ENCODE data around the gene PDZD2. TPM values are rescaled to one million over a fixed set of nuclear protein-coding genes. Genes with fewer than 3 reads are reported as not detected.
"Not testable (repeated sequence)": the region's sequence is repeated elsewhere in the genome, so short reads cannot be mapped to it uniquely, and the experiment has no call there.

PDZD2 gene
- total RNA-seq, 8 experiments from 2014 or later, result 1.6 to 6.9 (median 3.2) TPM

- in situ Hi-C loops (cut with MboI; ENCODE audit: low pct_unique_long_range_greater_than_20kb in 2 of 9, low sequenced_read_pairs in 9 of 9, unreplicated experiment in 9 of 9), result no loop called here
- H3K27ac ChIP-seq, result no peak overlapping the region
- no peak for ATAC-seq (replicated peaks in 6 of 8)
- no peaks in the 10 kb centered on the region for H3K4me1 ChIP-seq (replicated peaks in 1 of 2)
- H3K4me3 ChIP-seq, result no peak overlapping the region
- 90 to 100% (median 100%) methylated on average over 1 to 5 of the region's 11 CpGs; no CpG with 5 or more reads in 5 of the 10 experiments for WGBS, 10 experiments
Measured at GRCh38 chr5:32000731-32001130, 361.8 kb downstream of the PDZD2 start.

DNA sequence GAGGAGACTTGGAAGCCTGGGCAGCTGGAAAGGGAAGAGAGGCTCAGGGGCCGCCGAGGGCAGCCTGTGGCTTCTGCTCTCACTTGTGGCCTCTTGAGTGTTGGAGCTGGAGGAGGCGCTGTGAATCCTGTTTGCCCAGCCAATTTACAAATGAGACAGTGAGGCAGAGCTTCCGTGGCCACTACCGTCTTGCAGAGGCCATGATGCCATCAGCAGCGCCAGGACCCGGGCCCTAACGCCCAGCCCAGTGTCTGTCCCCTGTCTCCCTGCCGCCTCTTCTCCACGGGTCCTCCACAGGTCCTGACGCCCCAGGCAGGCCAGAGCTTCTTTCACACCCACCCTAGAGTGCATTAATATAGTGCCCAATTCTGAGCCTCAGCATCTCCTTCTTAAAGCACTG lies 362.4 kb downstream of the PDZD2 start:
- WGBS, 10 experiments, result 40 to 92% (median 80%) methylated on average over 1 to 6 of the region's 11 CpGs; no CpG with 5 or more reads in 6 of the 10 experiments
- Histone ChIP-seq H3K4me1 (replicated peaks in 1 of 2) (no peaks in the 10 kb centered on the region), H3K27ac (no peak overlapping the region), H3K4me3 (no peak overlapping the region)
- in situ Hi-C loops (cut with MboI; ENCODE audit: low pct_unique_long_range_greater_than_20kb in 2 of 9, low sequenced_read_pairs in 9 of 9, unreplicated experiment in 9 of 9), result no loop called here
- ATAC-seq (replicated peaks in 6 of 8), result no peak

- Histone ChIP-seq H3K4me1 (replicated peaks in 1 of 2) (no peaks in the 10 kb centered on the region), H3K4me3 (no peak overlapping the region), H3K27ac (no peak overlapping the region)
- in situ Hi-C loops (cut with MboI; ENCODE audit: low pct_unique_long_range_greater_than_20kb in 2 of 9, low sequenced_read_pairs in 9 of 9, unreplicated experiment in 9 of 9), result no loop called here
- 70 to 94% (median 82%) methylated on average over 1 to 8 of the region's 11 CpGs; no CpG with 5 or more reads in 4 of the 10 experiments for WGBS, 10 experiments
- no peak for ATAC-seq (replicated peaks in 6 of 8)
Measured at GRCh38 chr5:32001707-32002106, 362.8 kb downstream of the PDZD2 start.

DNA sequence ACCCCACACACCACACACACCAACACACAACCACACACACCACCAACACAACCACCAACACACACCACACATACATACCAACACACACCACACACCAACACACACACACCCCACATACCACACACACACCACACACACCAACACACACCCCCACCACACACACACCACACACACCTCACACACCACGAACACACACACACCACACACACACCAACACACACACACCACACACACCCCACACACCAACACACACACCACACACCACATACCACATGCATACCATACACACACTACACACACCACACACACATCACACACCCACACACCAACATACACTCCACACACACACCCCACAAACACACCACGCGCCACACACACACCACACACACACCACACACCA lies 363.8 kb downstream of the PDZD2 start:
- in situ Hi-C loops (cut with MboI; ENCODE audit: low pct_unique_long_range_greater_than_20kb in 2 of 9, low sequenced_read_pairs in 9 of 9, unreplicated experiment in 9 of 9), result no loop called here
- H3K27ac ChIP-seq, result no peak overlapping the region
- 25 to 40% (median 40%) methylated on average over 1 to 2 of the region's 3 CpGs; no CpG with 5 or more reads in 7 of the 10 experiments for WGBS, 10 experiments
- H3K4me3 ChIP-seq, result no peak overlapping the region
- H3K4me1 ChIP-seq (replicated peaks in 1 of 2), result no peaks in the 10 kb centered on the region
- ATAC-seq (replicated peaks in 6 of 8), result no peak

DNA sequence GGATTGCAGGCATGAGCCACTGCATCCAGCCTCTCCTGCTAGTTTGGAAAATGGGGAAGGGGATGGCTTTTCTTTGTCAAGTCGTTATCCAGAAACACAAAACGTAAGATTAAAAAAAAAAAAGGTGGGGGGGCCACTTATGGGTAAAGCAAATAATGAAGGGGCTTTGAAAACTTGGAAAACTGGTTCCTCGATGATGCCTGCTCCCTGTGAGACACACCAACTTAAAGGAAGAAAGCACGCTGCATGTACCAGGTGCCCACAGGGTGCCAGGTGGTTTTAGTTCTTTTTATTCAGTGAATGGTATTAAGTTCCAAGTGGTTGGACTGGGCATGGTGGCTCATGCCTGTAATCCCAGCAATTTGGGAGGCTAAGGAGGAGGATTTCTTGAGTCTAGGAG lies 365.1 kb downstream of the PDZD2 start:
- Histone ChIP-seq H3K27ac (no peak overlapping the region), H3K4me3 (no peak overlapping the region), H3K4me1 (replicated peaks in 1 of 2) (no peaks in the 10 kb centered on the region)
- in situ Hi-C loops (cut with MboI; ENCODE audit: low pct_unique_long_range_greater_than_20kb in 2 of 9, low sequenced_read_pairs in 9 of 9, unreplicated experiment in 9 of 9), result no loop called here
- 77 to 100% (median 97%) methylated on average over 1 to 3 of the region's 4 CpGs; no CpG with 5 or more reads in 2 of the 10 experiments for WGBS, 10 experiments
- no peak for ATAC-seq (replicated peaks in 6 of 8)

DNA sequence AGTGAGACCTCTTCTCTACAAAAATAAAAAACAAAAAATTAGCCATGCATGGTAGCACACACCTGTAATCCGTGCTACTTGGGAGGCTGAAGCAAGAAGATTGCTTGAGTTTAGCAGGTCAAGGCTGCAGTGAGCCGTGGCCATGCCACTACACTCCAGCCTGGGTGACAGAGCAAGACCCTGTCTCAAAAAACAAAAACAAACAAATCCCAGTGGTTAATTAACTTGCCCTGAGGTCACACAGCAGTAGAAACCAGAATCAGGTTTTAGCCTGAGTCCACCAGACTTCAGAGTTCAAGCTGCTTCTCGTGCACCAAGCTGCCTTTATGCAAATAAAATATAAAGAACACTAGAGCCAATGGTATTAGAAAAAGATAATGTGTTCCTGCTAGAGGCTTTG lies 365.5 kb downstream of the PDZD2 start:
- Histone ChIP-seq H3K27ac (no peak overlapping the region), H3K4me1 (replicated peaks in 1 of 2) (no peaks in the 10 kb centered on the region), H3K4me3 (no peak overlapping the region)
- WGBS, 10 experiments, result 30 to 80% (median 57%) methylated on average over 1 to 3 of the region's 3 CpGs; no CpG with 5 or more reads in 3 of the 10 experiments
- in situ Hi-C loops (cut with MboI; ENCODE audit: low pct_unique_long_range_greater_than_20kb in 2 of 9, low sequenced_read_pairs in 9 of 9, unreplicated experiment in 9 of 9), result no loop called here
- ATAC-seq (replicated peaks in 6 of 8), result no peak

GRCh38 chr5:32008746-32009145 lies 369.8 kb downstream of the PDZD2 start:
- no peak overlapping the region for H3K4me3 ChIP-seq
- no peak overlapping the region for H3K27ac ChIP-seq
- peaks cover 0 to under 1% of the 10 kb centered on the region in 2 donors for H3K4me1 ChIP-seq (replicated peaks in 1 of 2)
- no peak for ATAC-seq (replicated peaks in 6 of 8)
- in situ Hi-C loops (cut with MboI; ENCODE audit: low pct_unique_long_range_greater_than_20kb in 2 of 9, low sequenced_read_pairs in 9 of 9, unreplicated experiment in 9 of 9), result no loop called here
- 20 to 90% (median 71%) methylated on average over 2 to 7 of the region's 9 CpGs; no CpG with 5 or more reads in 4 of the 10 experiments for WGBS, 10 experiments

DNA sequence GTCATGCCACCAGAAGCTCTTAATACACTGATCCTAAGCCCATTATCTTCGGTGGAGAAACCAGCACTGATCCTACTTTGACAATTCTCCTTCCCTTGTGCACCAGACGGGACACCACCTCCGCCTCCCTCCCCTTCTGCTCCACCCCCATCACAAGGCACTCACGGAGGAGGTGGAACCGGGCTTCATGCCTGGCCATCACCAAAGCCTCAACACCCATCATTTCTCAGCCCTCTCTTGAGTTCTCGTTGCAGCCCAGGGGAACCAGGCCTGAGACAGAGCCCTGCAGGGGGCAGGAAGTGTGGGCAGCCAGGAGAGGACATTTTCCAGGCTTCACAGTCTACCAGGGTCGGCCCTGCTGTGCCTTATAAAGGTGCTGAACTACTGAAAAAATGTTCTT lies 374.7 kb downstream of the PDZD2 start:
- no peak for ATAC-seq (replicated peaks in 6 of 8)
- Histone ChIP-seq H3K4me1 (replicated peaks in 1 of 2) (peaks cover 11 to 15% of the 10 kb centered on the region in 2 donors), H3K4me3 (no peak overlapping the region), H3K27ac (no peak overlapping the region)
- in situ Hi-C loops (cut with MboI; ENCODE audit: low pct_unique_long_range_greater_than_20kb in 2 of 9, low sequenced_read_pairs in 9 of 9, unreplicated experiment in 9 of 9), result no loop called here
- WGBS, 10 experiments, result 23 to 87% (median 36%) methylated on average over 1 to 4 of the region's 7 CpGs; no CpG with 5 or more reads in 4 of the 10 experiments

DNA sequence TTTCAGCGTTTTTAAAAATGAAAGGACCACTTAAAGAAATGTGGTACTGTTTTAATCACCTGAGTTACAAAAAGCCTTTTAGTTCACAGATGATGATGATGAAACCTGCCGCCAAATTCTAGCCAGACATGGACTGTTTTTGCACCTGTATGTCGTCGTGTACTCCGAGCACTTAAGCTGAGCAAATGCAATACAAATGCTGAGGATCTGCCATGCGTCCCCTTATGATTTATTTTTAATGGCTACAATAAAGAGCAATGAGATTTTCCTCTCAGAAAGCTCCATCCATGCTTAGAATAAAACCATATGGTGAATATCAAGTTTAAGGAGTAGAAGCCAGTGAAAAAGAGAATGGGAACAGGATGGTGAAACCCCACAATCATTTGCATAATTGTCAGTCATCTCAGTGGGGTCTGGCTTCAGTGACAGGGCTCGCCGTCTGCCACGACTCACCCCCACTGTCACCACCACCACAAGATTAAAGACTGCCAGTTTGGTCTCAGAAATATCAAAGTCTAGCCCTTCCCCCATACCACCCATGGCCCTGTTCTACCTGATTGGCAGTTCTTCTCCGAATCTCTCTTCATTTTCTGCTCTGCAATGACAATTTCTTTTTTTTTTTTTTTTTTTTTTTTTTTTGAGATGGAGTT lies 375.3 kb downstream of the PDZD2 start:
- in situ Hi-C loops (cut with MboI; ENCODE audit: low pct_unique_long_range_greater_than_20kb in 2 of 9, low sequenced_read_pairs in 9 of 9, unreplicated experiment in 9 of 9), result no loop called here
- H3K4me1 ChIP-seq (replicated peaks in 1 of 2), result peaks cover 11 to 15% of the 10 kb centered on the region in 2 donors
- peak in 1 of 8 experiments; percentile 50 for ATAC-seq (replicated peaks in 6 of 8)
- H3K4me3 ChIP-seq, result no peak overlapping the region
- H3K27ac ChIP-seq, result peak overlapping the region in 1 of 2 donors; percentile 43
- 27 to 100% (median 44%) methylated on average over 1 to 10 of the region's 10 CpGs; no CpG with 5 or more reads in 1 of the 10 experiments for WGBS, 10 experiments

DNA sequence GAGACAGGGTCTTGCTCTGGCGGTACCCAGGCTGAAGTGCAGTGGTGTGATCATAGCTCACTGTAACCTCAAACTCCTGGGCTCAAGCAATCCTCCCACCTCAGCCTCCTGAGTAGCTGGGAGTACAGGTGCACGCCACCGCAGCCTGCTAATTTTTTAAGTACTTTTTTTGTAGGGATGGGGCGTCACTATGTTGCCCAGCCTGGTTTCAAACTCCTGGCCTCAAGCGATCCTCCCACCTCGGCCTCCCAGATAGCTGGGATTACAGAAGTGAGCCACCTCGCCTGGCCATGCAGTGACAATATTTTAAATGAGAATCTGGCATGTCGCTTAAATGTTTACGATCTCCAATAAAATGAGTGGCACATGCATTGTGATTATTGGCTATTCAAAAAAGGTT lies 376.3 kb downstream of the PDZD2 start:
- H3K4me3 ChIP-seq; in situ Hi-C loops (cut with MboI; ENCODE audit: low pct_unique_long_range_greater_than_20kb in 2 of 9, low sequenced_read_pairs in 9 of 9, unreplicated experiment in 9 of 9); ATAC-seq (replicated peaks in 6 of 8); H3K27ac ChIP-seq: not testable (repeated sequence)
- 77 to 100% (median 93%) methylated on average over 2 to 8 of the region's 9 CpGs for WGBS, 10 experiments
- H3K4me1 ChIP-seq (replicated peaks in 1 of 2), result peaks cover 11 to 15% of the 10 kb centered on the region in 2 donors

- in situ Hi-C loops (cut with MboI; ENCODE audit: low pct_unique_long_range_greater_than_20kb in 2 of 9, low sequenced_read_pairs in 9 of 9, unreplicated experiment in 9 of 9), result no loop called here
- ATAC-seq (replicated peaks in 6 of 8), result peak in 4 of 8 experiments; percentile 62 to 85 (median 68)
- Histone ChIP-seq H3K4me1 (replicated peaks in 1 of 2) (peaks cover 11 to 15% of the 10 kb centered on the region in 2 donors), H3K27ac (no peak overlapping the region), H3K4me3 (no peak overlapping the region)
- whole genome bisulfite sequencing, 10 experiments, result 14 to 95% (median 49%) methylated on average over 1 to 6 of the region's 8 CpGs; no CpG with 5 or more reads in 2 of the 10 experiments
Measured at GRCh38 chr5:32017692-32018367, 378.9 kb downstream of the PDZD2 start.

DNA sequence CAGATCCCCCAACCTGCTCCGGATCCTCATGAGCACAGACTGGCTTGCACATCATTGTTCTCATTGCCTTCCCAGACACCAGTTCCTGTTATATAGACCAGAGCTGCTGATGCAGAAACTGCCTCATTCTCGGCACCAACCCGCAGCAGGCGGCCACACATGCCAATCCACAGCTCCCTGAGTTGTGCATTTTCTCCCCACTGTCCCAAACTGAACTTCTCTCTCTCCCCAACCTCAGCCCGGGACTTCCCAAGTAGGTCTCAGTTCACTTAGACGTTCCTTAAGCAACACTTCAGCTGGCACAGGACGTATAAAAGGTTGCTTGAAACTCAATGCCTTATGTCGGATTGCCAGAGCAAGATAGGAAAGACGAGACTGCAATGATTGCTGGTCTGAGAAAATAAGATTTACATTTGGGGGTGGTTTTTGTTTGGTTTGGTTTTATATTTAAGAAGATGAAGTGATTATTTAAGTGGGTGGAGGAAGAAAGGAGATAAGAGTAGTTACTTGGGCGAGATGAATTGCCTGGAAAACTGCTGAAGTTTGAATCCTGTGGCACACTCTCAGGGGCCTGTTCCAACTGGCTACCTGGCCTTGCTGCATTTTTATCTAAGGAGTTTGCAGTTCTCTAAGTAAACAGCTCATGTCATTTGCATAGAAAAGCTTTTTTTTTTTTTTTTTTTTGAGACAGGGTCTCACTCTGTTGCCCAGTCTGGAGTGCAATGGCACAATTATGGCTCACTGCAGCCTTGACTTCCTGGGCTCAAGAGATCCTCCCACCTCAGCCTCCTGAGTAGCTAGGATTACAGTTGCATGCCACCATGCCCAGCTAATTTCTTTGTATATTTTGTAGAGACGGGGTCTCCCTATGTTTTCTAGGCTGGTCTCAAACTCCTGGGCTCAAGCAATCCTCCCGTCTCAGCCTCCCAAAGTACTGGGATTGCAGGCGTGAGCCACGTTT lies 379.8 kb downstream of the PDZD2 start:
- Histone ChIP-seq H3K4me1 (replicated peaks in 1 of 2) (peaks cover 11 to 14% of the 10 kb centered on the region in 2 donors), H3K4me3 (no peak overlapping the region), H3K27ac (no peak overlapping the region)
- in situ Hi-C loops (cut with MboI; ENCODE audit: low pct_unique_long_range_greater_than_20kb in 2 of 9, low sequenced_read_pairs in 9 of 9, unreplicated experiment in 9 of 9), result no loop called here
- peak in 3 of 8 experiments; percentile 9 to 26 (median 22) for ATAC-seq (replicated peaks in 6 of 8)
- 50 to 92% (median 80%) methylated on average over 1 to 10 of the region's 14 CpGs; no CpG with 5 or more reads in 1 of the 10 experiments for WGBS, 10 experiments

Measured in motor neuron (in vitro differentiated cells).